Measurements from ENCODE around the gene DDX6. TPM values are rescaled to one million over a fixed set of nuclear protein-coding genes. Genes with fewer than 3 reads are reported as not detected.
"Not testable (repeated sequence)": the region's sequence is repeated elsewhere in the genome, so short reads cannot be mapped to it uniquely, and the experiment has no call there.

Gene DDX6
- total and polyA plus RNA-seq, 4 donors, result 11.3 to 98.4 (median 43.8) TPM

DNA sequence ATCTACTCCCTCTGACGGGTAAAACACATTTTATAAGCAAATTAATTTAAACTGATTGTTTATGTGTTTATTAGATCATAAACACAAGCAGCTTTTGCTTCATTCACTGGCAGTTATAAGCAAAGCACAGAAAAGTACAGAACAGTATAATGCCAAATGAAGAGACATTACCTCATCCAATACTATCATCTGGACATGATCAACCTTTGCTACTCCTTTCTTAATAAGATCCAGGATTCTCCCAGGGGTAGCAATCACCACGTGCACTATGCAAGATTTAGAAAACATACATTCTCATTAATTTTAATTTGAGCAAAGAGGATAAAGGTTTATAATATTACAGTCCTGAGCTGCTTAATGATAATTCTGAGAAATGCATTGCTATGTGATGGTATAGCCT is 27.9 kb downstream of the DDX6 start:
- H3K9me3 ChIP-seq (ENCODE audit: control insufficient read depth in 4 of 4, low read length in 3 of 4), result no peaks in the 10 kb centered on the region
- H3K36me3 ChIP-seq (ENCODE audit: control insufficient read depth in 4 of 4, insufficient read depth in 3 of 4, low read depth in 1 of 4, low read length in 3 of 4), result peaks cover 21 to 42% (median 32%) of the 10 kb centered on the region in 4 donors
- no peak for DNase-seq (ENCODE audit: low spot score)
- peaks cover 5 to 17% (median 10%) of the 10 kb centered on the region in 4 donors for H3K4me1 ChIP-seq (ENCODE audit: control insufficient read depth in 4 of 4, insufficient read depth in 4 of 4, low read length in 3 of 4)
- WGBS, result 91% methylated on average over 2 of the region's 2 CpGs
- no peak overlapping the region for H3K27ac ChIP-seq (ENCODE audit: low read depth in 1 of 2, low read length in 2 of 2)
- H3K4me3 ChIP-seq (ENCODE audit: low read depth in 1 of 3, low read length in 3 of 3), result no peak overlapping the region
- no peaks in the 10 kb centered on the region for H3K27me3 ChIP-seq (ENCODE audit: control insufficient read depth in 4 of 4, insufficient read depth in 4 of 4, low read length in 3 of 4)
- no peak overlapping the region for H3K9ac ChIP-seq (ENCODE audit: low read depth in 1 of 2, low read length in 2 of 2)
- TF ChIP-seq, protein P1, sequence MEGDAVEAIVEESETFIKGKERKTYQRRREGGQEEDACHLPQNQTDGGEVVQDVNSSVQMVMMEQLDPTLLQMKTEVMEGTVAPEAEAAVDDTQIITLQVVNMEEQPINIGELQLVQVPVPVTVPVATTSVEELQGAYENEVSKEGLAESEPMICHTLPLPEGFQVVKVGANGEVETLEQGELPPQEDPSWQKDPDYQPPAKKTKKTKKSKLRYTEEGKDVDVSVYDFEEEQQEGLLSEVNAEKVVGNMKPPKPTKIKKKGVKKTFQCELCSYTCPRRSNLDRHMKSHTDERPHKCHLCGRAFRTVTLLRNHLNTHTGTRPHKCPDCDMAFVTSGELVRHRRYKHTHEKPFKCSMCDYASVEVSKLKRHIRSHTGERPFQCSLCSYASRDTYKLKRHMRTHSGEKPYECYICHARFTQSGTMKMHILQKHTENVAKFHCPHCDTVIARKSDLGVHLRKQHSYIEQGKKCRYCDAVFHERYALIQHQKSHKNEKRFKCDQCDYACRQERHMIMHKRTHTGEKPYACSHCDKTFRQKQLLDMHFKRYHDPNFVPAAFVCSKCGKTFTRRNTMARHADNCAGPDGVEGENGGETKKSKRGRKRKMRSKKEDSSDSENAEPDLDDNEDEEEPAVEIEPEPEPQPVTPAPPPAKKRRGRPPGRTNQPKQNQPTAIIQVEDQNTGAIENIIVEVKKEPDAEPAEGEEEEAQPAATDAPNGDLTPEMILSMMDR (IDR thresholded peaks at IDR 0.05; ENCODE audit: low read depth, low read length, missing input control), result no peak
- TF ChIP-seq FOXA1 (IDR thresholded peaks at IDR 0.05) (no peak), FOXA2 (IDR thresholded peaks at IDR 0.05) (no peak), HNF4G (IDR thresholded peaks at IDR 0.05) (no peak), NR2F2 (IDR thresholded peaks at IDR 0.05) (no peak), SP1 (IDR thresholded peaks at IDR 0.05) (no peak), RXRA (IDR thresholded peaks at IDR 0.05) (no peak), TAF1 (conservative IDR thresholded peaks at IDR 0.05) (no peak), REST (IDR thresholded peaks at IDR 0.05) (no peak), JUND (IDR thresholded peaks at IDR 0.05) (no peak), RAD21 (IDR thresholded peaks at IDR 0.05) (no peak), EGR1 (IDR thresholded peaks at IDR 0.05; ENCODE audit: low read depth in 2 of 2) (no peak), ATF3 (IDR thresholded peaks at IDR 0.05) (no peak), HNF4A (conservative IDR thresholded peaks at IDR 0.05) (no peak)
- TF ChIP-seq, protein P2, sequence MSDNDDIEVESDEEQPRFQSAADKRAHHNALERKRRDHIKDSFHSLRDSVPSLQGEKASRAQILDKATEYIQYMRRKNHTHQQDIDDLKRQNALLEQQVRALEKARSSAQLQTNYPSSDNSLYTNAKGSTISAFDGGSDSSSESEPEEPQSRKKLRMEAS (IDR thresholded peaks at IDR 0.05), result no peak

- 95% methylated on average over 10 of the region's 10 CpGs for WGBS
- Histone ChIP-seq H3K4me1 (ENCODE audit: control insufficient read depth in 4 of 4, insufficient read depth in 4 of 4, low read length in 3 of 4) (peaks cover 5 to 12% (median 8%) of the 10 kb centered on the region in 4 donors), H3K36me3 (ENCODE audit: control insufficient read depth in 4 of 4, insufficient read depth in 3 of 4, low read depth in 1 of 4, low read length in 3 of 4) (peaks cover 21 to 48% (median 36%) of the 10 kb centered on the region in 4 donors)
- H3K27me3 ChIP-seq (ENCODE audit: control insufficient read depth in 4 of 4, insufficient read depth in 4 of 4, low read length in 3 of 4); H3K4me3 ChIP-seq (ENCODE audit: low read depth in 1 of 3, low read length in 3 of 3); H3K9ac ChIP-seq (ENCODE audit: low read depth in 1 of 2, low read length in 2 of 2); H3K9me3 ChIP-seq (ENCODE audit: control insufficient read depth in 4 of 4, low read length in 3 of 4); H3K27ac ChIP-seq (ENCODE audit: low read depth in 1 of 2, low read length in 2 of 2); DNase-seq (ENCODE audit: low spot score): not testable (repeated sequence)
Measured at GRCh38 chr11:118761981-118762380, 29.0 kb downstream of the DDX6 start.

Data from liver (tissue), 9 donors.